ENCODE measurements around the gene MEIOB. TPM values are rescaled to one million over a fixed set of nuclear protein-coding genes. Genes with fewer than 3 reads are reported as not detected.
A peak's percentile ranks its signal among the peaks of the same experiment; 100 is the strongest.

Gene MEIOB
- polyA plus RNA-seq, 3 donors, result not detected

DNA sequence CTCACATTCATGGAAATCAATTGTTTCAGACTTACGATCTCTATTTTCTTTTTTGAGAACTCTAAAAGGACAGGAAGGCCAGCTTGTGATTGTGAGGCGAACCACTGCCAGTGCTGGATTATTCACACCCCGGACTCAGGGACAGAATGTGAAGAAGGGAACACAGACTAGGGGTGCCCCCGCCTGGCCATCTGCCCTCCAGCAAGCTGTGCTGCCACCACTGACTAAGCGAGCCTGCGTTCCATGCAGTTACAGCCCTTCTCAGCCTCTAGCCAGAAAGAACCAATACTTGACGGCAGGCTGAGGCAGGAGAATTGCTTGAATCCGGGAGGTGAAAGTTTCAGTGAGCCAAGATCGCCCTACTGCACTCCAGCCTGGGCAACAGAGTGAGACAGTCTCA is 48.1 kb downstream of the MEIOB start:
- no peaks in the 10 kb centered on the region for H3K27me3 ChIP-seq (ENCODE audit: control insufficient read depth in 2 of 2, insufficient read depth in 2 of 2, low read length in 2 of 2)
- no peak overlapping the region for H3K27ac Mint-ChIP-seq
- peaks cover 0 to 3% (median 0%) of the 10 kb centered on the region in 3 donors for H3K27me3 Mint-ChIP-seq (ENCODE audit: low read depth in 3 of 3)
- TF ChIP-seq CTCF (IDR thresholded peaks at IDR 0.05), result no peak
- H3K36me3 Mint-ChIP-seq, result peaks cover 18 to 50% of the 10 kb centered on the region in 2 donors
- no peak overlapping the region for H3K9ac ChIP-seq (ENCODE audit: insufficient read depth, low read length, poor library complexity, severe bottlenecking)
- peaks cover 26% of the 10 kb centered on the region for H3K4me1 Mint-ChIP-seq
- peaks cover 0 to 2% (median 0%) of the 10 kb centered on the region in 7 donors for H3K9me3 Mint-ChIP-seq
- 78% methylated on average over 9 of the region's 9 CpGs for WGBS (ENCODE audit: insufficient coverage)
- no peak overlapping the region for H3K27ac ChIP-seq (ENCODE audit: low read depth in 1 of 2, low read length in 2 of 2)
- no peaks in the 10 kb centered on the region for H3K9me3 ChIP-seq (replicated peaks in 1 of 2; ENCODE audit: control insufficient read depth in 1 of 2, insufficient read depth in 1 of 2, low read length in 2 of 2)
- no peak overlapping the region for H3K4me2 ChIP-seq (replicated peaks; ENCODE audit: extremely low read depth, low read length, poor library complexity, severe bottlenecking)
- peaks cover 19 to 33% of the 10 kb centered on the region in 2 donors for H3K4me1 ChIP-seq (ENCODE audit: control insufficient read depth in 1 of 2, insufficient read depth in 2 of 2, low read length in 2 of 2)
- no peak for DNase-seq
- H3K4me3 Mint-ChIP-seq, result no peak overlapping the region
- H4K20me1 ChIP-seq (ENCODE audit: insufficient read depth, low read length), result peaks cover 59% of the 10 kb centered on the region
- intact Hi-C loops (cut with micrococcal nuclease), result no loop called here
- H3K36me3 ChIP-seq (replicated peaks in 1 of 2; ENCODE audit: control insufficient read depth in 1 of 2, insufficient read depth in 2 of 2, low read length in 2 of 2), result peaks cover 38 to 42% of the 10 kb centered on the region in 2 donors
- no peak overlapping the region for H3K4me3 ChIP-seq (replicated peaks in 1 of 3; ENCODE audit: low read depth in 2 of 3, low read length in 3 of 3)
- peaks cover 50% of the 10 kb centered on the region for H3K79me2 ChIP-seq (ENCODE audit: insufficient read depth, low read length)
- no peak overlapping the region for H2AFZ ChIP-seq (ENCODE audit: insufficient read depth, low read depth, low read length, poor library complexity, severe bottlenecking)

DNA sequence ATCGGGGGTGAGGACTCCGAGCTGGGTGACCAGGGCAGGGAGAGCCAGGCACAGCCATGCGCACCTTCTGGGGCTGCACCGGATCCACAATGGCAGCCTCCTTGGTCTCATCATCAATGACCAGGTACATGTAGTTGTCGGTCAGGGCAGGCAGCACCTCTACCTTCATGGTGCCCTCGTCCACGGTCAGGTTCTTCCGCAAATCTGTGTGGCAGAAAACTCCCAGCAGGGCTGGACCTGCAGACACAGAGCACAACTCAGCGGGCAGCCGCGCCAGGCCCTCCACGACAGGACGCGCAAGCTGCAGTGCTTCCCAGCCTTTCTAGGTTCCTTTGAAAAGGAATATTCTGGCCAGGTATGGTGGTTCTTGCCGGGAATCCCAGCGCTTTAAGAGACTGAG is 49.2 kb downstream of the MEIOB start:
- Mint-ChIP-seq H3K4me1 (peaks cover 18% of the 10 kb centered on the region), H3K4me3 (no peak overlapping the region), H3K27me3 (ENCODE audit: low read depth in 3 of 3) (peaks cover 0 to 3% (median 0%) of the 10 kb centered on the region in 3 donors), H3K9me3 (peaks cover 0 to 2% (median 0%) of the 10 kb centered on the region in 7 donors), H3K36me3 (peaks cover 20 to 57% of the 10 kb centered on the region in 2 donors), H3K27ac (peak overlapping the region in 1 of 7 donors; percentile 76)
- Histone ChIP-seq H3K9me3 (replicated peaks in 1 of 2; ENCODE audit: control insufficient read depth in 1 of 2, insufficient read depth in 1 of 2, low read length in 2 of 2) (no peaks in the 10 kb centered on the region), H3K4me3 (replicated peaks in 1 of 3; ENCODE audit: low read depth in 2 of 3, low read length in 3 of 3) (no peak overlapping the region), H4K20me1 (ENCODE audit: insufficient read depth, low read length) (peaks cover 61% of the 10 kb centered on the region), H3K9ac (ENCODE audit: insufficient read depth, low read length, poor library complexity, severe bottlenecking) (no peak overlapping the region), H2AFZ (ENCODE audit: insufficient read depth, low read depth, low read length, poor library complexity, severe bottlenecking) (no peak overlapping the region), H3K27ac (ENCODE audit: low read depth in 1 of 2, low read length in 2 of 2) (no peak overlapping the region), H3K4me1 (ENCODE audit: control insufficient read depth in 1 of 2, insufficient read depth in 2 of 2, low read length in 2 of 2) (peaks cover 14 to 24% of the 10 kb centered on the region in 2 donors), H3K36me3 (replicated peaks in 1 of 2; ENCODE audit: control insufficient read depth in 1 of 2, insufficient read depth in 2 of 2, low read length in 2 of 2) (peaks cover 48 to 52% of the 10 kb centered on the region in 2 donors), H3K27me3 (ENCODE audit: control insufficient read depth in 2 of 2, insufficient read depth in 2 of 2, low read length in 2 of 2) (no peaks in the 10 kb centered on the region), H3K4me2 (replicated peaks; ENCODE audit: extremely low read depth, low read length, poor library complexity, severe bottlenecking) (no peak overlapping the region), H3K79me2 (ENCODE audit: insufficient read depth, low read length) (peaks cover 40% of the 10 kb centered on the region)
- no peak for DNase-seq
- no peak for TF ChIP-seq CTCF (IDR thresholded peaks at IDR 0.05)
- over 99% methylated on average over 16 of the region's 16 CpGs for WGBS (ENCODE audit: insufficient coverage)
- intact Hi-C loops (cut with micrococcal nuclease), result no loop called here

Data from CD14-positive monocyte (primary cell).